Smooth muscle cell of the pulmonary artery (primary cell): ENCODE data around the gene ADCYAP1. TPM values are rescaled to one million over a fixed set of nuclear protein-coding genes. Genes with fewer than 3 reads are reported as not detected.

Experiments used
- total RNA-seq: library from RNA; depleted of rRNA; stranded (reverse); fragments of >200 nt; gene quantifications from 2 replicates; pipeline ENCODE4 v1.2.3, GENCODE V29; 2014

Gene ADCYAP1
- total RNA-seq = not detected in 2 replicates

GRCh38 chr18:904218-905090, at the start of gene ADCYAP1:
TSS of gene ADCYAP1 (plus strand) at chr18:904871. CDS start at chr18:905387, 516 bp downstream.

Other genes starting within 250 kb of the ADCYAP1 start
- gene TYMS, start 247.2 kb upstream of the ADCYAP1 start, total RNA-seq = 16.1 and 22.9 TPM in 2 replicates
- gene ENOSF1, start 192.2 kb upstream of the ADCYAP1 start, total RNA-seq = 32.0 and 62.7 TPM in 2 replicates
- gene YES1, start 92.6 kb upstream of the ADCYAP1 start, total RNA-seq = 68.7 and 71.1 TPM in 2 replicates